ENCODE data around the gene NCAM2. TPM values are rescaled to one million over a fixed set of nuclear protein-coding genes. Genes with fewer than 3 reads are reported as not detected.

The NCAM2 gene
- total RNA-seq, 1 experiment from 2014 or later: not detected

GRCh38 chr21:21025742-21026141, 27.5 kb downstream of the NCAM2 start:
- DNase-seq (ENCODE audit: low read depth): no peak

- DNase-seq (ENCODE audit: low read depth): no peak
Observed at GRCh38 chr21:21028275-21028820, 30.1 kb downstream of the NCAM2 start.

GRCh38 chr21:21029164-21029563, 31.0 kb downstream of the NCAM2 start:
- DNase-seq (ENCODE audit: low read depth): peak; percentile 12

- DNase-seq (ENCODE audit: low read depth): no peak
Observed at GRCh38 chr21:21030311-21030710, 32.1 kb downstream of the NCAM2 start.

GRCh38 chr21:21034036-21034435, 35.8 kb downstream of the NCAM2 start:
- no peak for DNase-seq (ENCODE audit: low read depth)

GRCh38 chr21:21039624-21040170, 41.5 kb downstream of the NCAM2 start:
- no peak for DNase-seq (ENCODE audit: low read depth)

GRCh38 chr21:21045518-21045917, 47.3 kb downstream of the NCAM2 start:
- peak; percentile 23 for DNase-seq (ENCODE audit: low read depth)

GRCh38 chr21:21046063-21046462, 47.9 kb downstream of the NCAM2 start:
- DNase-seq (ENCODE audit: low read depth): no peak

- no peak for DNase-seq (ENCODE audit: low read depth)
Observed at GRCh38 chr21:21051109-21052055, 53.2 kb downstream of the NCAM2 start.

- DNase-seq (ENCODE audit: low read depth): no peak
Observed at GRCh38 chr21:21052672-21053071, 54.5 kb downstream of the NCAM2 start.

- DNase-seq (ENCODE audit: low read depth): peak; percentile 9
Observed at GRCh38 chr21:21057349-21058062, 59.3 kb downstream of the NCAM2 start.

- DNase-seq (ENCODE audit: low read depth): no peak
Observed at GRCh38 chr21:21063828-21064227, 65.6 kb downstream of the NCAM2 start.

GRCh38 chr21:21064353-21064752, 66.1 kb downstream of the NCAM2 start:
- no peak for DNase-seq (ENCODE audit: low read depth)

GRCh38 chr21:21067375-21067774, 69.2 kb downstream of the NCAM2 start:
- DNase-seq (ENCODE audit: low read depth): no peak

- no peak for DNase-seq (ENCODE audit: low read depth)
Observed at GRCh38 chr21:21074305-21074704, 76.1 kb downstream of the NCAM2 start.

- no peak for DNase-seq (ENCODE audit: low read depth)
Observed at GRCh38 chr21:21076051-21076450, 77.8 kb downstream of the NCAM2 start.

GRCh38 chr21:21076491-21076890, 78.3 kb downstream of the NCAM2 start:
- no peak for DNase-seq (ENCODE audit: low read depth)

- DNase-seq (ENCODE audit: low read depth): no peak
Observed at GRCh38 chr21:21079646-21080045, 81.4 kb downstream of the NCAM2 start.

GRCh38 chr21:21084179-21084578, 86.0 kb downstream of the NCAM2 start:
- DNase-seq (ENCODE audit: low read depth): no peak

- DNase-seq (ENCODE audit: low read depth): no peak
Observed at GRCh38 chr21:21085206-21085605, 87.0 kb downstream of the NCAM2 start.

- DNase-seq (ENCODE audit: low read depth): peak; percentile 17
Observed at GRCh38 chr21:21096956-21097355, 98.7 kb downstream of the NCAM2 start.

GRCh38 chr21:21097466-21097865, 99.3 kb downstream of the NCAM2 start:
- no peak for DNase-seq (ENCODE audit: low read depth)

Data from HT1080 (cell line).